Fibroblast of the aortic adventitia (primary cell): ENCODE results near the gene PBLD. TPM values are rescaled to one million over a fixed set of nuclear protein-coding genes. Genes with fewer than 3 reads are reported as not detected.
A peak's percentile ranks its signal among the peaks of the same experiment; 100 is the strongest.
"Not testable (repeated sequence)": the region's sequence is repeated elsewhere in the genome, so short reads cannot be mapped to it uniquely, and the experiment has no call there.

ENCODE experiments used
- DNase-seq: peaks from one replicate; pipeline ENCODE4 v3.0.0-alpha.2; 2010; ENCODE audit warnings: low read depth
- H3K4me3 ChIP-seq: 2 replicates; pipeline ENCODE4 v1.5.1; 2011; ENCODE audit warnings: low read depth, mild to moderate bottlenecking, control low read depth, low read length, moderate library complexity
- CTCF ChIP-seq: IDR thresholded peaks from 2 replicates; pipeline ENCODE4 v1.5.1; 2011; ENCODE audit warnings: mild to moderate bottlenecking, low read length, control low read depth, inconsistent platforms; ENCODE audit not compliant: insufficient read depth
- total RNA-seq: library from RNA; depleted of rRNA; stranded (reverse); fragments of >200 nt; gene quantifications from 2 replicates; pipeline ENCODE4 v1.2.3, GENCODE V29; 2012; ENCODE audit warnings: low replicate concordance

The PBLD gene
- total RNA-seq, 1 donor, result 6.6 TPM

- DNase-seq, result no peak
- TF ChIP-seq CTCF, result no peak
- H3K4me3 ChIP-seq, result no peak overlapping the region
Measured at GRCh38 chr10:68280758-68281157, 52.0 kb downstream of the PBLD start.

GRCh38 chr10:68278906-68279753 lies 53.6 kb downstream of the PBLD start:
- not testable (repeated sequence) for H3K4me3 ChIP-seq, DNase-seq

GRCh38 chr10:68277814-68278213 lies 54.9 kb downstream of the PBLD start:
- not testable (repeated sequence) for H3K4me3 ChIP-seq, DNase-seq

GRCh38 chr10:68276224-68276623 lies 56.5 kb downstream of the PBLD start:
- TF ChIP-seq CTCF, result no peak
- H3K4me3 ChIP-seq, result no peak overlapping the region
- DNase-seq, result no peak

- TF ChIP-seq CTCF, result no peak
- DNase-seq, result no peak
- H3K4me3 ChIP-seq, result no peak overlapping the region
Measured at GRCh38 chr10:68275600-68276126, 57.1 kb downstream of the PBLD start.

GRCh38 chr10:68272833-68273232 lies 59.9 kb downstream of the PBLD start:
- DNase-seq, result no peak
- no peak for TF ChIP-seq CTCF
- H3K4me3 ChIP-seq, result no peak overlapping the region

- no peak for TF ChIP-seq CTCF
- no peak overlapping the region for H3K4me3 ChIP-seq
- peak; percentile 88 for DNase-seq
Measured at GRCh38 chr10:68271196-68271882, 61.4 kb downstream of the PBLD start.
